HepG2 (cell line): ENCODE data around the gene ATP11A. TPM values are rescaled to one million over a fixed set of nuclear protein-coding genes. Genes with fewer than 3 reads are reported as not detected.

ENCODE experiments used
- GATAD2A ChIP-seq: IDR thresholded peaks from 2 replicates; pipeline ENCODE4 v1.6.1; 2016
- PRDM10 ChIP-seq: sonication (generic); formaldehyde crosslinking; IDR thresholded peaks from 2 replicates; pipeline ENCODE4 v1.4.0; 2020; ENCODE audit warnings: low read depth, missing genetic modification reagents
- ZGPAT ChIP-seq: IDR thresholded peaks from 2 replicates; pipeline ENCODE4 v1.6.1; 2016; ENCODE audit warnings: mild to moderate bottlenecking
- ZNF232 ChIP-seq: sonication (generic); formaldehyde crosslinking; IDR thresholded peaks from 2 replicates; pipeline ENCODE4 v1.4.0; 2020; ENCODE audit warnings: missing genetic modification reagents, borderline replicate concordance
- ZNF432 ChIP-seq: sonication (generic); formaldehyde crosslinking; IDR thresholded peaks from 2 replicates; pipeline ENCODE4 v1.5.0; 2020; ENCODE audit warnings: missing genetic modification reagents, mild to moderate bottlenecking, borderline replicate concordance
- polyA plus RNA-seq, 8 experiments: library from polyadenylated mRNA; depleted of rRNA in 3 of 8; stranded (reverse) in 7 of 8; unstranded in 1 of 8; fragments of >200 nt; fragmentation: Illumina TruSeq in 4 of 8; extraction: Trizol in 4 of 8; gene quantifications; 2 replicates each; pipeline versions ENCODE4 v1.2.1 to v1.2.3, GENCODE V29; 2011 to 2016; ENCODE audit warnings: low read depth in 4 of 8, missing spikeins in 1 of 8, mixed read lengths in 1 of 8; ENCODE audit not compliant: insufficient read depth in 1 of 8
- total RNA-seq, 5 experiments: library from RNA; depleted of rRNA; stranded (reverse); fragments of >200 nt; fragmentation: Illumina TruSeq; extraction: Trizol; gene quantifications; 2 replicates each; pipeline ENCODE4 v1.2.3, GENCODE V29; 2016; ENCODE audit warnings: low read depth in 1 of 5

ATP11A gene
- total and polyA plus RNA-seq, 2 of the 13 experiments (the other 11 are each of a cell fraction or from before 2014, with no cell fraction given): 18.4 to 20.1 TPM

GRCh38 chr13:112889351-112890290 is 199.8 kb downstream of the ATP11A start (continued):
- TF ChIP-seq ZNF232 (CRISPR knock-in tag) (no peak), ZNF432 (CRISPR knock-in tag) (no peak), GATAD2A (CRISPR knock-in tag) (no peak), ZGPAT (CRISPR knock-in tag) (no peak), PRDM10 (CRISPR knock-in tag) (no peak)
- TF ChIP-seq, all 625 proteins: peak for 0
